Cardiac fibroblast (primary cell): Measurements from ENCODE around the gene PIK3CD.

Source experiments
- DNase-seq, 2 donors: peaks; one replicate each; pipeline versions ENCODE4 v3.0.0 to v3.0.0-alpha.2; 2010; ENCODE audit warnings: low read depth in 2 of 2
- H3K4me3 ChIP-seq, 2 donors: replicated peaks in 1 of 2; 1 replicate in 1 of 2; 2 replicates in 1 of 2; pipeline ENCODE4 v1.5.1; 2011; ENCODE audit warnings: low read depth in 2 of 2, low read length in 2 of 2, mild to moderate bottlenecking in 2 of 2, moderate library complexity in 1 of 2
- TF ChIP-seq, protein P1 (sequence below): IDR thresholded peaks from one replicate; pipeline ENCODE4 v1.5.1; 2011; ENCODE audit warnings: low read depth, mild to moderate bottlenecking, low read length, inconsistent platforms

PIK3CD gene

DNA sequence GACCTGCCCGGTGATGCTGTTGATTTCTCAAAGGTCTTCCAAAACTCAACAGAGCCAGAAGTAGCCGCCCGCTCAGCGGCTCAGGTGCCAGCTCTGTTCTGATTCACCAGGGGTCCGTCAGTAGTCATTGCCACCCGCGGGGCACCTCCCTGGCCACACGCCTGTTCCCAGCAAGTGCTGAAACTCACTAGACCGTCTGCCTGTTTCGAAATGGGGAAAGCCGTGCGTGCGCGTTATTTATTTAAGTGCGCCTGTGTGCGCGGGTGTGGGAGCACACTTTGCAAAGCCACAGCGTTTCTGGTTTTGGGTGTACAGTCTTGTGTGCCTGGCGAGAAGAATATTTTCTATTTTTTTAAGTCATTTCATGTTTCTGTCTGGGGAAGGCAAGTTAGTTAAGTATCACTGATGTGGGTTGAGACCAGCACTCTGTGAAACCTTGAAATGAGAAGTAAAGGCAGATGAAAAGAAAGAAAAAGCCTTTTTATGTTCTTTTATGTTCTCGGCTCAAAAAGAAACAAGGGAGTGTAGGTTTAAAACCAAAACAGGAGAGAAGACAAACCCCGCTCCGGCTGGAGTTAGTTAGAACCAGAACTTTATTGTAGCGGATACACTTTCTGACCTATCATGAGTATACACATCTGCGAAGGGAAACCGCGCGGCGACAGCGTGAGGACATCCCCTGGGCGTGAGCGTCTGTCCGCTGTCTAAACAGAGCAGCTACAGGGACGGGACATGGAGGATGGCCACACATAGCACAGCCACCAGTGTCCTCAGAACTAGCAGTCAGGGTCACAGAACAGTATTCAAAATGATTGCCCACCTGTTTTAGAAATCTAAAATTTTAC is 77.1 kb downstream of the PIK3CD start:
- DNase-seq: no peak
- H3K4me3 ChIP-seq: no peak overlapping the region
- TF ChIP-seq, protein P1, sequence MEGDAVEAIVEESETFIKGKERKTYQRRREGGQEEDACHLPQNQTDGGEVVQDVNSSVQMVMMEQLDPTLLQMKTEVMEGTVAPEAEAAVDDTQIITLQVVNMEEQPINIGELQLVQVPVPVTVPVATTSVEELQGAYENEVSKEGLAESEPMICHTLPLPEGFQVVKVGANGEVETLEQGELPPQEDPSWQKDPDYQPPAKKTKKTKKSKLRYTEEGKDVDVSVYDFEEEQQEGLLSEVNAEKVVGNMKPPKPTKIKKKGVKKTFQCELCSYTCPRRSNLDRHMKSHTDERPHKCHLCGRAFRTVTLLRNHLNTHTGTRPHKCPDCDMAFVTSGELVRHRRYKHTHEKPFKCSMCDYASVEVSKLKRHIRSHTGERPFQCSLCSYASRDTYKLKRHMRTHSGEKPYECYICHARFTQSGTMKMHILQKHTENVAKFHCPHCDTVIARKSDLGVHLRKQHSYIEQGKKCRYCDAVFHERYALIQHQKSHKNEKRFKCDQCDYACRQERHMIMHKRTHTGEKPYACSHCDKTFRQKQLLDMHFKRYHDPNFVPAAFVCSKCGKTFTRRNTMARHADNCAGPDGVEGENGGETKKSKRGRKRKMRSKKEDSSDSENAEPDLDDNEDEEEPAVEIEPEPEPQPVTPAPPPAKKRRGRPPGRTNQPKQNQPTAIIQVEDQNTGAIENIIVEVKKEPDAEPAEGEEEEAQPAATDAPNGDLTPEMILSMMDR: no peak

DNA sequence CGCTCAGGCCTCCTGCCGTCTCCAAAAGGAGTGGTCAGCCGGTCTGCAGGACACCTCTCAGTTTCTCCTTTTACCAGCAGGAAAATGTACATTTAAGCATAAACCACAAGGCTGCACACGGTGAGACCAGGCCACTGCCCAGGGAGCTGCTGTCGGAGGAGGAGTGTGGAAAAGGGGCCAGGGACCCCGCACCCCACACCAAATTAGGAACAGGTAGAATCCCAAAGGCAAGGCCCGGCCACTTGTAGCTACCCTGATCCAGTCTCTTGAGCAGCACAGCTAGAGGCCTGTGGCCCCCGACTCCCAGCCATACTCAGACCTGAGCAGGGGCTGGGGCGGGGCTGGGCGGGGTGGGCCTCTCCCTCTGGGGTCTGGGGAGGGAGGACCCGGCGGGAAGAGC is 78.0 kb downstream of the PIK3CD start:
- TF ChIP-seq, protein P1: no peak
- DNase-seq: no peak
- no peak overlapping the region for H3K4me3 ChIP-seq

DNA sequence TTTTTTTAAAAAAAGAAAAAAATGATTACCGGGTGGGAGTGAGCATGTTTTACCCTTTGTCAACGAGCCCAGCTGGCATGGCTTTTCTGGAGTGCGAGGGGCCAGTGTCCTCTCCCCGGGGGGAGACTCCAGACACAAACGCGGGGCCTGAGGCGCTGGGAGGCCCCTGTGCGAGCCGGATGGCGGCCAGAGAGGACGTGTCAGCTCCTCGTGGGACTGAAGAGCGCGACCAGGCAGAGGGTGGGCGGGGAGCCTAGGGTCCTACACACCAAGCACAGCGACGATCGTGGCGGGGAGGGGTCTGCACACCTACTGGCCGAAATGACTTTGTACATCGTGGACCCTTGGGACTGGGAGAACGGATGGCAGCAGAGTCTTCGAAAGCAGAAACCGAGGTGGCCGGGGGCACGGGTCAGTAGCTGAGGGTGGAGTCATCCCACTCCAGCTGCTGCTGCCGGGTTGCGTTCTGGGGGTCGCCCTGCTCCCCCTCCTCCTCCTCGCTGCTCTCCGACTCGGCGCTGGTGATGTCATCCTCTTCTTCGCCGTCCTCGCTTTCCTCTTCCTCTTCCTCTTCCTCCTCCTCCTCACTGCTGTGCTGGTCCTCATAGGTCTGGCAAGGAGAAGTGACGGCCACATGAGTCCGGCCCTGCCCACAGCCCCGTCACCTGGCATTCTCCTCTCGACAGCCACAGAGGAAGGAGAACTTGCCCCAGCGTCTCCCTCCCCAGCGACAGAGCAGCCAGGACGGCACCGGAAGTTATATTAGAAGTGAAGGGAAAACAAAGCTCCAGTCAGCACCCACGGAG is 78.8 kb downstream of the PIK3CD start:
- no peak for DNase-seq
- TF ChIP-seq, protein P1: no peak
- no peak overlapping the region for H3K4me3 ChIP-seq

DNA sequence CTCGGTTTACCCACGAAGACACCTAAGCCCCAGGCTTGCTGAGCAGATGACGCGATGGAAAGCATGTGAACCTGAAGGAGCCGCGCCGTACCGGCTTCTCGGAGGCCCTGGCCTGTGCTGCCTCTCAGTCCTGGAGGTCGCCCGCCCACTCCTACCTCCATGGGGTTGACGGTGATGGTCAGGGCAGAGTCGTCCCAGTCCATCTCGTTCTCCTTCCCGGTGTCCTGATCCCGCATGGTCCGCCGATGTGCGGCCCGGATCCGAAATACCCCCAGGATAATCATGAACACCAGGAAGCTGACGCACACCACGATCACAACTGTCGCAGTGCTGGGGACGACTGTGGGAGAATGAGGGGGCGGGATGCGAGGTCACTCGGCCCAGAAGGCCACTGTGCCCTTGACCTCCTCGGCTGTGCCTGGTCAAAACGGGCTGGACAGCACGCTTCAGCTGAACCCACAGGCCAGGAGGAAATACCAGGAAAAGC is 79.6 kb downstream of the PIK3CD start:
- TF ChIP-seq, protein P1: no peak
- no peak overlapping the region for H3K4me3 ChIP-seq
- DNase-seq: no peak

DNA sequence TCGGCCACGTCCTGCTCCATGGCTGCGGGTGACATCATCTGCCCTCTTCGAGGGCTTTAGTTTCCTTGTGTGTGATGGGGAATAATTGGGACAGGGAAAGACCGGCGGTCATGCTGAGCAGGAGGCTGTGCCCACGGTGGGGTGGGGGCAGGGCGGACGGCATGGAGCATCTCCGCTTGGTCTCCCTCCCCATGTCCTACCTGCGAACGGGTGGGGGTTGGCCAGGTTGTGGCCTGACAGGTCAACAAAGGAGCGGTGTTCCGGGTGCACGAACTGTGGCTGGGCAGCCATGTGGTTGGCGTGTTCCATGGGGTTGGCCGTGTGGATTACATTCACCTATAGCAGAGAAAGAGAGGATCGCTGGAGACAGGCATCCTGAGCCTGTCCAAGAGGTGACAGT is 80.0 kb downstream of the PIK3CD start:
- TF ChIP-seq, protein P1: no peak
- no peak overlapping the region for H3K4me3 ChIP-seq
- no peak for DNase-seq

DNA sequence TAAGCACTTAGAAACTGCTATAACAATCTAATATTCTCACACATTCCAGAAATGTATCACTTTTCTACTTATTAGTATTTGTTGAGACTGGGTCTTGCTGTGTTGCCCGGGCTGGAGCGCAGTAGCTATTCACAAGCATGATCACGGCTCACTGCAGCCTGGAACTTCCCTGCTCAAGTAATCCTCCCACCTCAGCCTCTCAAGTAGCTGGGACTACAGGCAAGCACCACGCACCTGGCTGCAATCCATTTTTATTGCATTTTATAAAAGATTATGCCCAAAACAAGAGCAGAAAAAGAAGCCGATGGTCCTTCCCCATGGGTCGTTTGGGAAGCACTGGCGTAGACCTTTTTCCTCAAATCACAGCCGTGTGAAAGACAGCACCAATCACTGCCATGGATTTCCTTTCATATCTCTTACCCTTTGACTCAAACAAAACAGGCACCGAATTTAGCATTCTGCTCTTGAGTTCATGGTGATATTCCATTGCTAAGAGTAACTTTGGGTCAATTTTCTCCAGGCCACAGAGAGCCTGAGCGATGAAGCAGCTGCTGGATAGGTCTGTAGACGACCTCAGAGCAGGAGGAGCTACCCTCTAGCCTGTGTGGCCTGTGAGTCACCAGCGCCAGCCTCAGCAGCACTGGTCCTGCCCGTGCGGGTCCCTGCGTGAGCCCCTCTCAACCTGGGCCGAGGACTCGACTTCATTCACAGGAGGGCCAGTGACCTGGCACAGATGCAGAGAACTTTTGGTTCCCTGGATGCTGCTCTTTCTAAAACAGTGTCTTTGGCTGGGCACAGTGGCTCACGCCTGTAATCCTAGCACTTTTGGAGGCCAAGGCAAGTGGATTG is 80.8 kb downstream of the PIK3CD start:
- DNase-seq: no peak
- H3K4me3 ChIP-seq: no peak overlapping the region
- TF ChIP-seq, protein P1: no peak
